COLO668 (cell line): Measurements from ENCODE around the gene KLF18.
"Not testable (repeated sequence)": the region's sequence is repeated elsewhere in the genome, so short reads cannot be mapped to it uniquely, and the experiment has no call there.

ENCODE experiments used
- DNase-seq: peaks from one replicate; lab custom pipeline; 2025; ENCODE audit not compliant: unreplicated experiment; lab: John Stamatoyannopoulos, UW

Gene KLF18

GRCh38 chr1:44141531-44141930 is at the start of gene KLF18:
KLF18 (minus strand) TSS chr1:44141631; CDS start chr1:44141631, 0 bp downstream.
- DNase-seq = no peak

GRCh38 chr1:44174630-44175029 is 33.2 kb upstream of the KLF18 start:
- DNase-seq = no peak

GRCh38 chr1:44170281-44170823 is 28.9 kb upstream of the KLF18 start:
- DNase-seq = no peak

- no peak for DNase-seq
These were observed 27.2 kb upstream of the KLF18 start for GRCh38 chr1:44168520-44169098.

GRCh38 chr1:44161546-44161945 is 20.1 kb upstream of the KLF18 start:
- no peak for DNase-seq

GRCh38 chr1:44158871-44159270 is 17.4 kb upstream of the KLF18 start:
- no peak for DNase-seq

- no peak for DNase-seq
These were observed 16.5 kb upstream of the KLF18 start for GRCh38 chr1:44157903-44158302.

GRCh38 chr1:44154049-44154448 is 12.6 kb upstream of the KLF18 start:
- DNase-seq = no peak

GRCh38 chr1:44152692-44153091 is 11.3 kb upstream of the KLF18 start:
- DNase-seq = no peak

GRCh38 chr1:44151808-44152207 is 10.4 kb upstream of the KLF18 start:
- no peak for DNase-seq

- DNase-seq = no peak
These were observed 9.9 kb upstream of the KLF18 start for GRCh38 chr1:44151332-44151731.

- DNase-seq = no peak
These were observed 6.2 kb upstream of the KLF18 start for GRCh38 chr1:44147582-44147981.

GRCh38 chr1:44146536-44147361 is 5.3 kb upstream of the KLF18 start:
- DNase-seq = no peak

GRCh38 chr1:44144962-44145756 is 3.7 kb upstream of the KLF18 start:
- no peak for DNase-seq

- DNase-seq = not testable (repeated sequence)
These were observed 1.9 kb downstream of the KLF18 start for GRCh38 chr1:44139565-44139964.

- no peak for DNase-seq
These were observed 3.2 kb downstream of the KLF18 start for GRCh38 chr1:44138239-44138638.

- no peak for DNase-seq
These were observed 5.5 kb downstream of the KLF18 start for GRCh38 chr1:44135886-44136285.

- no peak for DNase-seq
These were observed 7.1 kb downstream of the KLF18 start for GRCh38 chr1:44134071-44134920.

GRCh38 chr1:44131411-44131810 is 10.0 kb downstream of the KLF18 start:
- no peak for DNase-seq

- no peak for DNase-seq
These were observed 11.6 kb downstream of the KLF18 start for GRCh38 chr1:44129616-44130500.
